GM23338 (cell line): ENCODE results near the gene CCDC178. TPM values are rescaled to one million over a fixed set of nuclear protein-coding genes. Genes with fewer than 3 reads are reported as not detected.

Experiments used
- ATAC-seq: fragments of 200-7000 bp; cut with Tn5 transposase; 3 replicates; pipeline ENCODE4 v1.9.1; 2020
- DNase-seq: peaks from one replicate; pipeline ENCODE4 v3.0.0-alpha.2; 2015; ENCODE audit warnings: low spot score
- H2AFZ ChIP-seq: fragments of 200-600 bp; sonication (generic); 2 replicates; pipeline ENCODE4 v1.8.0; 2016; ENCODE audit warnings: antibody characterized with exemption, mild to moderate bottlenecking, moderate library complexity
- H3F3A ChIP-seq: fragments of 200-600 bp; sonication (generic); replicated peaks from 2 replicates; pipeline ENCODE4 v1.8.0; 2017; ENCODE audit warnings: antibody characterized with exemption, mixed run types, low read depth
- H3K27ac ChIP-seq: fragments of 200-600 bp; sonication (generic); 2 replicates; pipeline ENCODE4 v1.6.1; 2016; ENCODE audit warnings: low read depth
- H3K27me3 ChIP-seq: fragments of 200-600 bp; sonication (generic); 2 replicates; pipeline ENCODE4 v1.8.0; 2016; ENCODE audit warnings: mild to moderate bottlenecking, mixed run types, moderate library complexity; ENCODE audit not compliant: insufficient read depth
- H3K36me3 ChIP-seq: fragments of 200-600 bp; sonication (generic); 2 replicates; pipeline ENCODE4 v1.8.0; 2016; ENCODE audit warnings: mild to moderate bottlenecking; ENCODE audit not compliant: insufficient read depth
- H3K4me1 ChIP-seq: fragments of 200-600 bp; sonication (generic); 2 replicates; pipeline ENCODE4 v1.8.0; 2016; ENCODE audit warnings: mild to moderate bottlenecking, moderate library complexity; ENCODE audit not compliant: insufficient read depth
- H3K4me2 ChIP-seq: fragments of 200-600 bp; sonication (generic); 2 replicates; pipeline ENCODE4 v1.7.1; 2017; ENCODE audit warnings: mixed run types
- H3K4me3 ChIP-seq: fragments of 200-600 bp; sonication (generic); 2 replicates; pipeline ENCODE4 v1.6.1; 2016; ENCODE audit warnings: mixed run types
- H3K79me2 ChIP-seq: fragments of 200-600 bp; sonication (generic); replicated peaks from 2 replicates; pipeline ENCODE4 v1.8.0; 2017; ENCODE audit warnings: mild to moderate bottlenecking; ENCODE audit not compliant: insufficient read depth
- H3K9me2 ChIP-seq: fragments of 200-600 bp; sonication (generic); 2 replicates; pipeline ENCODE4 v1.8.0; 2017; ENCODE audit not compliant: insufficient read depth
- H4K20me1 ChIP-seq: fragments of 200-600 bp; sonication (generic); replicated peaks from 2 replicates; pipeline ENCODE4 v1.8.0; 2017; ENCODE audit warnings: mild to moderate bottlenecking; ENCODE audit not compliant: insufficient read depth
- H3K27ac Mint-ChIP-seq: 2 replicates; pipeline ENCODE4 v1.8.0; 2020; ENCODE audit warnings: inconsistent platforms, mild to moderate bottlenecking, moderate library complexity, mixed read lengths
- H3K27me3 Mint-ChIP-seq: 3 replicates; pipeline ENCODE4 v1.8.0; 2022; ENCODE audit warnings: low read depth, mild to moderate bottlenecking, moderate library complexity, mixed read lengths, inconsistent platforms; ENCODE audit not compliant: insufficient read depth, poor library complexity
- H3K36me3 Mint-ChIP-seq: 3 replicates; pipeline ENCODE4 v1.8.0; 2021; ENCODE audit warnings: low read depth, mild to moderate bottlenecking, inconsistent platforms, moderate library complexity, mixed read lengths
- H3K4me1 Mint-ChIP-seq: 3 replicates; pipeline ENCODE4 v1.8.0; 2020; ENCODE audit warnings: mild to moderate bottlenecking, inconsistent platforms, mixed read lengths
- H3K4me3 Mint-ChIP-seq: 3 replicates; pipeline ENCODE4 v1.8.0; 2021; ENCODE audit warnings: moderate library complexity, mild to moderate bottlenecking, inconsistent platforms, mixed read lengths
- H3K9me3 Mint-ChIP-seq: 3 replicates; pipeline ENCODE4 v1.8.0; 2020; ENCODE audit warnings: moderate library complexity, mild to moderate bottlenecking, inconsistent platforms, mixed read lengths
- CREB1 ChIP-seq: fragments of 250-450 bp; sonication (Bioruptor Pico); IDR thresholded peaks from 2 replicates; pipeline ENCODE4 v1.5.0; 2020; ENCODE audit warnings: low read depth, mild to moderate bottlenecking, moderate library complexity
- ETS1 ChIP-seq: IDR thresholded peaks from 2 replicates; pipeline ENCODE4 v1.6.1; 2016; ENCODE audit warnings: antibody characterized with exemption
- EZH2 ChIP-seq: fragments of 200-600 bp; sonication (generic); IDR thresholded peaks from one replicate; pipeline ENCODE4 v1.8.0; 2017; ENCODE audit warnings: antibody characterized with exemption, mild to moderate bottlenecking, low read depth; ENCODE audit not compliant: unreplicated experiment
- EZH2phosphoT487 ChIP-seq: fragments of 200-600 bp; sonication (generic); IDR thresholded peaks from one replicate; pipeline ENCODE4 v1.8.1; 2018; ENCODE audit warnings: antibody characterized with exemption; ENCODE audit not compliant: unreplicated experiment
- JUNB ChIP-seq: IDR thresholded peaks from one replicate; pipeline ENCODE4 v1.6.1; 2016; ENCODE audit warnings: antibody characterized with exemption; ENCODE audit not compliant: unreplicated experiment
- NANOG ChIP-seq: IDR thresholded peaks from 2 replicates; pipeline ENCODE4 v1.6.1; 2016; ENCODE audit warnings: antibody characterized with exemption, borderline replicate concordance
- REST ChIP-seq: IDR thresholded peaks from one replicate; pipeline ENCODE4 v1.6.1; 2018; ENCODE audit warnings: antibody characterized with exemption; ENCODE audit not compliant: unreplicated experiment
- STAT1 ChIP-seq: IDR thresholded peaks from one replicate; pipeline ENCODE4 v1.6.1; 2016; ENCODE audit warnings: antibody characterized with exemption; ENCODE audit not compliant: unreplicated experiment
- ZNF331 ChIP-seq: fragments of 250-450 bp; sonication (Bioruptor Pico); IDR thresholded peaks from 2 replicates; pipeline ENCODE4 v1.5.0; 2020; ENCODE audit warnings: low read depth, mild to moderate bottlenecking, moderate library complexity
- ZNF462 ChIP-seq: fragments of 250-450 bp; sonication (Bioruptor Pico); IDR thresholded peaks from 2 replicates; pipeline ENCODE4 v1.5.0; 2020; ENCODE audit warnings: mild to moderate bottlenecking, moderate library complexity
- polyA plus RNA-seq: library from polyadenylated mRNA; unstranded; fragments of >200 nt; fragmentation: Nextera tagmentation; extraction: Ambion mirVana; gene quantifications from 2 replicates; pipeline ENCODE4 v1.2.1, GENCODE V29; 2016
- total RNA-seq: library from RNA; depleted of rRNA; stranded (reverse); fragments of >200 nt; shearing (Covaris generic); gene quantifications from 2 replicates; pipeline ENCODE4 v1.2.3, GENCODE V29; 2014

The CCDC178 gene
- total and polyA plus RNA-seq, 2 experiments from 2014 or later: 0.17 to 0.24 TPM

GRCh38 chr18:33097126-33097525, 343.4 kb downstream of the CCDC178 start (continued):
- no peak for TF ChIP-seq REST

- Mint-ChIP-seq H3K36me3 (no peaks in the 10 kb centered on the region), H3K4me3 (no peak overlapping the region), H3K27ac (no peak overlapping the region), H3K4me1 (no peaks in the 10 kb centered on the region), H3K27me3 (no peaks in the 10 kb centered on the region), H3K9me3 (no peaks in the 10 kb centered on the region)
- no peak overlapping the region for H3K4me2 ChIP-seq
- TF ChIP-seq JUNB (no peak), ZNF462 (CRISPR knock-in tag) (no peak), EZH2 (no peak), ZNF331 (CRISPR knock-in tag) (no peak), NANOG (no peak), STAT1 (no peak), REST (no peak), EZH2phosphoT487 (no peak), ETS1 (no peak), CREB1 (CRISPR knock-in tag) (no peak)
- no peaks in the 10 kb centered on the region for H3K36me3 ChIP-seq
- no peaks in the 10 kb centered on the region for H3K4me1 ChIP-seq
- no peak for ATAC-seq
- H3K4me3 ChIP-seq: no peak overlapping the region
- no peaks in the 10 kb centered on the region for H3F3A ChIP-seq
- H3K27me3 ChIP-seq: no peaks in the 10 kb centered on the region
- no peaks in the 10 kb centered on the region for H3K9me2 ChIP-seq
- DNase-seq: no peak
- H3K79me2 ChIP-seq: no peaks in the 10 kb centered on the region
- H4K20me1 ChIP-seq: no peaks in the 10 kb centered on the region
- H3K27ac ChIP-seq: no peak overlapping the region
- no peak overlapping the region for H2AFZ ChIP-seq
Observed at GRCh38 chr18:33090461-33090860, 350.1 kb downstream of the CCDC178 start.
